Uterus (tissue), 4 donors: Measurements from ENCODE around the gene GAPVD1. TPM values are rescaled to one million over a fixed set of nuclear protein-coding genes. Genes with fewer than 3 reads are reported as not detected.
"Not testable (repeated sequence)": the region's sequence is repeated elsewhere in the genome, so short reads cannot be mapped to it uniquely, and the experiment has no call there.

Experiments
- DNase-seq, 2 donors: peaks; one replicate each; pipeline ENCODE4 v3.0.0-alpha.2; 2019 to 2020
- H3K27ac ChIP-seq, 2 donors: fragments of 200-600 bp; sonication (generic); 1 replicate in 1 of 2; 2 replicates in 1 of 2; pipeline ENCODE4 v1.5.1; 2016 to 2018
- H3K27me3 ChIP-seq, 2 donors: fragments of 200-600 bp; sonication (generic); one replicate each; pipeline ENCODE4 v1.5.1; 2018 to 2019; ENCODE audit warnings: control low read depth in 1 of 2
- H3K36me3 ChIP-seq, 2 donors: fragments of 200-600 bp; sonication (generic); one replicate each; pipeline ENCODE4 v1.5.1; 2019; ENCODE audit warnings: control low read depth in 1 of 2
- H3K4me1 ChIP-seq, 2 donors: fragments of 200-600 bp; sonication (generic); one replicate each; pipeline ENCODE4 v1.5.1; 2018 to 2019; ENCODE audit warnings: control low read depth in 1 of 2
- H3K4me3 ChIP-seq, 2 donors: fragments of 200-600 bp; sonication (generic); 1 replicate in 1 of 2; 2 replicates in 1 of 2; pipeline ENCODE4 v1.5.1; 2018 to 2019; ENCODE audit warnings: mild to moderate bottlenecking in 1 of 2
- H3K9me3 ChIP-seq, 2 donors: fragments of 200-600 bp; sonication (generic); one replicate each; pipeline ENCODE4 v1.5.1; 2019; ENCODE audit warnings: control low read depth in 1 of 2
- CTCF ChIP-seq, 4 experiments: fragments of 200-600 bp in 2 of 4; fragments of 450-650 bp in 2 of 4; sonication (generic) in 2 of 4; IDR thresholded peaks; one replicate each; pipeline ENCODE4 v1.5.1; 2016 to 2019; ENCODE audit warnings: antibody characterized with exemption in 4 of 4, mild to moderate bottlenecking in 2 of 4, moderate library complexity in 1 of 4
- POLR2A ChIP-seq, 2 donors: fragments of 450-650 bp; IDR thresholded peaks; one replicate each; pipeline ENCODE4 v1.6.1; 2016; ENCODE audit warnings: antibody characterized with exemption in 2 of 2, mild to moderate bottlenecking in 1 of 2, moderate library complexity in 1 of 2
- intact Hi-C: fragments of 100-400 bp; cut with DNase I; formaldehyde crosslinking; loops from one replicate; pipeline ENCODE4 v1.15.1; 2023; ENCODE audit warnings: low total_unique reads
- total RNA-seq, 4 donors: library from RNA; depleted of rRNA in 3 of 4; stranded (reverse); fragments of >200 nt in 3 of 4; gene quantifications; one replicate each; pipeline versions ENCODE4 v1.1.0 to v1.2.4, GENCODE V29; 2014 to 2023
- donor health status: DM: yes; HTN: yes; CAD: no.

Gene GAPVD1
- total RNA-seq, 4 donors from 2014 or later = 41.0 to 73.8 (median 64.0) TPM

DNA sequence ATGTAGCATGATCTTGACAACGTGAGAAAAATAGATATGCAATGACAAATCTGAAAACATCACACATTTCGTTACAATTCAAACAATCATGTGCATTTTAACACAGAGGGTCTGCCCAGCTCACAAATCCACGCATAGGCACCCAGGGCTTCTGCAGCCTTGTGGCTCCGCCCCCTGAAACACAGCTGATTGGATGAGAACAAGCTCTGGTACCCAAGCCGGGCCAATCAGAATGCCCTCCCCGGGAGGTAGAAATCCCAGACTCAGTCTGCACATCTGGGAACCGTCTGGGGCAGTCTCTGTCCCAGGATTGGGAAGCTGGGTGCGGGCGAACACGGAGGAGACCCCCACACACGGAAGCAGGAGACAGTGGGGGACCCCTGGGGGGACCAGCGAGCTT is 137.5 kb downstream of the GAPVD1 start:
- no peak for DNase-seq
- Histone ChIP-seq H3K9me3 (no peaks in the 10 kb centered on the region), H3K4me3 (no peak overlapping the region), H3K36me3 (no peaks in the 10 kb centered on the region), H3K4me1 (no peaks in the 10 kb centered on the region), H3K27me3 (no peaks in the 10 kb centered on the region), H3K27ac (no peak overlapping the region)
- no peak for TF ChIP-seq POLR2A (IDR thresholded peaks at IDR 0.05)
- no peak for TF ChIP-seq CTCF (IDR thresholded peaks at IDR 0.05)
- intact Hi-C loops = no loop called here

DNA sequence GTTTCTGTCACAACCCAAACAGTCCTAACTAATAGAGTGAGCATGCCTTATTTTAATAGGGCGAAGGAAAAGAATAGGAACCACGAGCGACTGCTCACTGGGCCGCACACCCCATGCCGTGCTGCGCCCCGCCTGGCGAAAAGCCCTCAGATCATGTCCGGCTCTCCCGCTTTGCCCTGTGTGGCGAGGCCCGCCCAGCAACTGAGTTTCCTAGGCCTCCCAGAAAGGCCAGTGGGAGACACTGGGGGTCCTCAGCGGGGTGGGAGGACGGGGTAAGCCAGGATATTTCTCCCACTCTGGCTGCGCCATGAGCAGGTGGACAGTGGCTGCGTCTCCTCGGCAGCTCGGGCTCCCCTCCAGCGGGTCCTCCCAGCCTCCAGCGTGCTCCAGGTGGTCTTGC is 138.0 kb downstream of the GAPVD1 start:
- Histone ChIP-seq H3K9me3 (no peaks in the 10 kb centered on the region), H3K36me3 (no peaks in the 10 kb centered on the region), H3K27ac (no peak overlapping the region), H3K4me1 (no peaks in the 10 kb centered on the region), H3K27me3 (no peaks in the 10 kb centered on the region), H3K4me3 (no peak overlapping the region)
- TF ChIP-seq CTCF (IDR thresholded peaks at IDR 0.05) (no peak), POLR2A (IDR thresholded peaks at IDR 0.05) (no peak)
- intact Hi-C loops = loop anchor here (5.0 kb wide), 1 partner anchor 828 kb away; no protein-coding TSS in a partner anchor
- DNase-seq = no peak

- not testable (repeated sequence) for H3K9me3 ChIP-seq, H3K36me3 ChIP-seq, DNase-seq, H3K27ac ChIP-seq, H3K4me3 ChIP-seq, H3K27me3 ChIP-seq, H3K4me1 ChIP-seq
- intact Hi-C loops = loop anchor here (5.0 kb wide), 1 partner anchor 827 kb away; no protein-coding TSS in a partner anchor
Measured at GRCh38 chr9:125400232-125400631, 138.6 kb downstream of the GAPVD1 start.

GRCh38 chr9:125400725-125401716 is 139.4 kb downstream of the GAPVD1 start:
- H3K4me3 ChIP-seq = no peak overlapping the region
- H3K27ac ChIP-seq = no peak overlapping the region
- H3K4me1 ChIP-seq = no peaks in the 10 kb centered on the region
- H3K27me3 ChIP-seq = no peaks in the 10 kb centered on the region
- H3K36me3 ChIP-seq = no peaks in the 10 kb centered on the region
- no peaks in the 10 kb centered on the region for H3K9me3 ChIP-seq
- no peak for DNase-seq
- TF ChIP-seq POLR2A (IDR thresholded peaks at IDR 0.05) (no peak), CTCF (IDR thresholded peaks at IDR 0.05) (no peak)
- intact Hi-C loops = loop anchor here (5.0 kb wide), 1 partner anchor 826 kb away; no protein-coding TSS in a partner anchor

GRCh38 chr9:125404733-125405132 is 143.1 kb downstream of the GAPVD1 start:
- Histone ChIP-seq H3K4me3 (no peak overlapping the region), H3K4me1 (no peaks in the 10 kb centered on the region), H3K27ac (no peak overlapping the region), H3K36me3 (no peaks in the 10 kb centered on the region), H3K9me3 (no peaks in the 10 kb centered on the region), H3K27me3 (no peaks in the 10 kb centered on the region)
- DNase-seq = no peak
- intact Hi-C loops = loop anchor here (5.0 kb wide), 2 partner anchors 228 to 823 kb away; no protein-coding TSS in a partner anchor
- no peak for TF ChIP-seq CTCF (IDR thresholded peaks at IDR 0.05)
- no peak for TF ChIP-seq POLR2A (IDR thresholded peaks at IDR 0.05)
